Endothelial cell of umbilical vein (primary cell): ENCODE results near the gene IBA57. TPM values are rescaled to one million over a fixed set of nuclear protein-coding genes. Genes with fewer than 3 reads are reported as not detected.

Experiments
- BruUV-seq: library from RNA; stranded (reverse); fragments of 400-500 nt; replicated peaks from 2 replicates; lab custom pipeline; 2021; lab: Mats Ljungman, UMichigan
- CTCF ChIA-PET: fragments of 300-600, 350-600 bp; sonication (Branson Sonifier 250); formaldehyde crosslinking; loops from one replicate; lab custom pipeline; 2021; ENCODE audit warnings: antibody characterized with exemption, inconsistent platforms; lab: Charles Lee
- POLR2A ChIA-PET: fragments of 300-600, 350-600 bp; sonication (Branson Sonifier 250); formaldehyde crosslinking; loops from one replicate; lab custom pipeline; 2021; ENCODE audit warnings: antibody characterized with exemption, inconsistent platforms; lab: Charles Lee
- DNase-seq: peaks from one replicate; pipeline ENCODE4 v3.0.0-alpha.2; 2011; ENCODE audit warnings: low read depth, low spot score
- FAIRE-seq: peaks from 2 replicates; lab custom pipeline; 2011; peaks lifted over from hg19 to GRCh38; lab: Jason Lieb, UNC
- H2AFZ ChIP-seq: 2 replicates; pipeline ENCODE4 v1.6.0; 2012; ENCODE audit warnings: low read depth, low read length, control low read depth, inconsistent platforms
- H3K27ac ChIP-seq: 2 replicates; pipeline ENCODE4 v1.5.1; 2011; ENCODE audit warnings: low read depth, mild to moderate bottlenecking, control low read depth, low read length, moderate library complexity; ENCODE audit not compliant: insufficient read depth
- H3K27me3 ChIP-seq, 2 experiments: 2 replicates each; pipeline versions ENCODE4 v1.6.0 to v1.6.1; 2011; ENCODE audit warnings: low read length in 2 of 2, mixed read lengths in 1 of 2; ENCODE audit not compliant: control insufficient read depth in 2 of 2, insufficient read depth in 2 of 2
- H3K36me3 ChIP-seq, 2 experiments: 2 replicates in 1 of 2; 3 replicates in 1 of 2; pipeline ENCODE4 v1.5.1; 2011; ENCODE audit warnings: low read length in 2 of 2, mild to moderate bottlenecking in 1 of 2, moderate library complexity in 1 of 2; ENCODE audit not compliant: control insufficient read depth in 2 of 2, insufficient read depth in 2 of 2; ENCODE audit errors: extremely low read depth in 1 of 2
- H3K4me1 ChIP-seq: 3 replicates; pipeline ENCODE4 v1.5.1; 2011; ENCODE audit warnings: mild to moderate bottlenecking, low read length; ENCODE audit not compliant: control insufficient read depth, insufficient read depth; ENCODE audit errors: extremely low read depth
- H3K4me2 ChIP-seq: 2 replicates; pipeline ENCODE4 v1.6.1; 2011; ENCODE audit warnings: low read length, control low read depth, mixed read lengths; ENCODE audit not compliant: insufficient read depth
- H3K4me3 ChIP-seq, 3 experiments: fragments of 200-600 bp in 1 of 3; sonication (generic), shearing (Covaris generic) in 1 of 3; replicated peaks in 1 of 3; 2 replicates each; pipeline ENCODE4 v1.5.1; 2011 to 2016; ENCODE audit warnings: control low read depth in 3 of 3, low read length in 3 of 3, mild to moderate bottlenecking in 2 of 3, inconsistent platforms in 1 of 3, low read depth in 1 of 3, moderate library complexity in 1 of 3; ENCODE audit not compliant: insufficient read depth in 1 of 3
- H3K79me2 ChIP-seq: 2 replicates; pipeline ENCODE4 v1.6.0; 2012; ENCODE audit warnings: low read length, inconsistent platforms; ENCODE audit not compliant: control insufficient read depth, insufficient read depth
- H3K9ac ChIP-seq: replicated peaks from 2 replicates; pipeline ENCODE3; 2011; ENCODE audit warnings: low read length, control low read depth; ENCODE audit not compliant: insufficient read depth; ENCODE audit errors: extremely low read depth
- H3K9me1 ChIP-seq: replicated peaks from 3 replicates; pipeline ENCODE4 v1.6.0; 2011; ENCODE audit warnings: mild to moderate bottlenecking, low read length; ENCODE audit not compliant: control insufficient read depth, insufficient read depth; ENCODE audit errors: extremely low read depth
- H3K9me3 ChIP-seq: replicated peaks from 2 replicates; pipeline ENCODE4 v1.5.1; 2012; ENCODE audit warnings: low read length, inconsistent platforms; ENCODE audit not compliant: control insufficient read depth, insufficient read depth
- H4K20me1 ChIP-seq: replicated peaks from 2 replicates; pipeline ENCODE3; 2011; ENCODE audit warnings: mild to moderate bottlenecking, low read length; ENCODE audit not compliant: control insufficient read depth, insufficient read depth; ENCODE audit errors: extremely low read depth
- EZH2 ChIP-seq: IDR thresholded peaks from 2 replicates; pipeline ENCODE4 v1.6.1; 2012; ENCODE audit warnings: borderline replicate concordance, low read depth, mild to moderate bottlenecking, moderate library complexity, low read length, inconsistent platforms; ENCODE audit not compliant: severe bottlenecking
- FOS ChIP-seq: IDR thresholded peaks from 2 replicates; pipeline ENCODE4 v1.6.1; 2011; ENCODE audit warnings: mild to moderate bottlenecking, low read length, moderate library complexity, borderline replicate concordance; ENCODE audit not compliant: insufficient read depth
- GATA2 ChIP-seq: IDR thresholded peaks from 2 replicates; pipeline ENCODE4 v1.7.0; 2011; ENCODE audit warnings: low read depth, mild to moderate bottlenecking, moderate library complexity, mixed read lengths, low read length; ENCODE audit not compliant: insufficient read length, insufficient read depth
- JUN ChIP-seq: IDR thresholded peaks from 2 replicates; pipeline ENCODE4 v1.6.1; 2011; ENCODE audit warnings: borderline replicate concordance, low read depth; ENCODE audit not compliant: insufficient read length, insufficient read depth
- MYC ChIP-seq: IDR thresholded peaks from one replicate; pipeline ENCODE4 v1.6.1; 2011; ENCODE audit warnings: mild to moderate bottlenecking, low read depth, low read length
- POLR2A ChIP-seq: IDR thresholded peaks from 2 replicates; pipeline ENCODE4 v1.6.1; 2012; ENCODE audit warnings: low read depth, mild to moderate bottlenecking, control low read depth, low read length
- dilution Hi-C: fragments of 300-500 bp; cut with MboI; formaldehyde crosslinking; loops from one replicate; pipeline ENCODE4 v1.15.0; 2019; ENCODE audit warnings: low sequenced_read_pairs; ENCODE audit not compliant: extremely low pct_ligation_motif_present
- intact Hi-C: fragments of 100-400 bp; cut with micrococcal nuclease; formaldehyde crosslinking; loops from one replicate; pipeline ENCODE4 v1.10.0; 2022
- polyA plus RNA-seq, 4 experiments: library from polyadenylated mRNA; depleted of rRNA in 3 of 4; stranded (reverse) in 3 of 4; unstranded in 1 of 4; fragments of >200 nt; gene quantifications; 2 replicates each; pipeline versions ENCODE4 v1.2.1 to v1.2.3, GENCODE V29; 2011 to 2012; ENCODE audit warnings: missing spikeins in 1 of 4
- total RNA-seq: library from RNA; stranded (reverse); gene quantifications from 2 replicates; pipeline ENCODE4 v1.2.3, GENCODE V29; 2021
- TF ChIP-seq, protein P1 (sequence below), 2 donors: IDR thresholded peaks; 1 replicate in 1 of 2; 2 replicates in 1 of 2; pipeline ENCODE4 v1.5.1; 2011; ENCODE audit warnings: low read length in 2 of 2, mild to moderate bottlenecking in 2 of 2, moderate library complexity in 2 of 2, control low read depth in 1 of 2, inconsistent platforms in 1 of 2, low read depth in 1 of 2; ENCODE audit not compliant: insufficient read depth in 1 of 2; ENCODE audit errors: extremely low read depth in 1 of 2

Gene IBA57
- total and polyA plus RNA-seq, 2 donors (not counting 3 experiments of a cell fraction or from before 2014, with no cell fraction given) = 3.4 to 7.7 TPM

GRCh38 chr1:228212415-228212965, 46.9 kb downstream of the IBA57 start:
- Histone ChIP-seq H4K20me1 (no peaks in the 10 kb centered on the region), H3K27ac (no peak overlapping the region), H3K4me1 (no peaks in the 10 kb centered on the region), H2AFZ (no peak overlapping the region), H3K4me3 (no peak overlapping the region), H3K9me3 (no peaks in the 10 kb centered on the region), H3K9me1 (no peaks in the 10 kb centered on the region), H3K9ac (no peak overlapping the region), H3K79me2 (no peaks in the 10 kb centered on the region), H3K36me3 (no peaks in the 10 kb centered on the region), H3K4me2 (no peak overlapping the region), H3K27me3 (peaks cover 4 to 16% of the 10 kb centered on the region in 2 experiments)
- TF ChIP-seq EZH2 (peak; percentile 79), GATA2 (no peak)
- FAIRE-seq (no peak), DNase-seq (no peak)
- ChIA-PET POLR2A (no interaction called here), CTCF (interaction anchor here (0.5 to 2.6 kb wide), 3 partner anchors 58 to 213 kb away, joined by 3 to 12 read pairs (median 4); no protein-coding TSS in a partner anchor)
- intact Hi-C loops = loop anchor here (2.0 to 10.0 kb wide), 5 partner anchors 46 to 218 kb away; partner anchors contain the start of gene GUK1
- dilution Hi-C loops = no loop called here
- no TSS peak for BruUV-seq

GRCh38 chr1:228212966-228213844, 47.6 kb downstream of the IBA57 start:
- Histone ChIP-seq H3K9me1 (no peaks in the 10 kb centered on the region), H3K36me3 (no peaks in the 10 kb centered on the region), H3K27ac (no peak overlapping the region), H3K4me1 (no peaks in the 10 kb centered on the region), H3K27me3 (peaks cover 4 to 16% of the 10 kb centered on the region in 2 experiments), H3K4me2 (no peak overlapping the region), H3K4me3 (peak overlapping the region in 1 of 3 experiments; percentile 26), H4K20me1 (no peaks in the 10 kb centered on the region), H2AFZ (peak overlapping the region; percentile 86), H3K79me2 (no peaks in the 10 kb centered on the region), H3K9me3 (no peaks in the 10 kb centered on the region), H3K9ac (no peak overlapping the region)
- no TSS peak for BruUV-seq
- DNase-seq = peak; percentile 63
- FAIRE-seq = peak; percentile 60
- intact Hi-C loops (loop anchor here (1.0 to 10.0 kb wide), 7 partner anchors 46 to 302 kb away; partner anchors contain the start of gene GUK1), dilution Hi-C loops (no loop called here)
- CTCF ChIA-PET = interaction anchor here (0.6 to 2.6 kb wide), 14 partner anchors 8 to 820 kb away, joined by 3 to 12 read pairs (median 4); partner anchors contain the start of gene TRIM11
- TF ChIP-seq MYC (no peak), GATA2 (no peak), EZH2 (no peak), FOS (no peak), POLR2A (no peak), JUN (no peak)
- TF ChIP-seq, protein P1, sequence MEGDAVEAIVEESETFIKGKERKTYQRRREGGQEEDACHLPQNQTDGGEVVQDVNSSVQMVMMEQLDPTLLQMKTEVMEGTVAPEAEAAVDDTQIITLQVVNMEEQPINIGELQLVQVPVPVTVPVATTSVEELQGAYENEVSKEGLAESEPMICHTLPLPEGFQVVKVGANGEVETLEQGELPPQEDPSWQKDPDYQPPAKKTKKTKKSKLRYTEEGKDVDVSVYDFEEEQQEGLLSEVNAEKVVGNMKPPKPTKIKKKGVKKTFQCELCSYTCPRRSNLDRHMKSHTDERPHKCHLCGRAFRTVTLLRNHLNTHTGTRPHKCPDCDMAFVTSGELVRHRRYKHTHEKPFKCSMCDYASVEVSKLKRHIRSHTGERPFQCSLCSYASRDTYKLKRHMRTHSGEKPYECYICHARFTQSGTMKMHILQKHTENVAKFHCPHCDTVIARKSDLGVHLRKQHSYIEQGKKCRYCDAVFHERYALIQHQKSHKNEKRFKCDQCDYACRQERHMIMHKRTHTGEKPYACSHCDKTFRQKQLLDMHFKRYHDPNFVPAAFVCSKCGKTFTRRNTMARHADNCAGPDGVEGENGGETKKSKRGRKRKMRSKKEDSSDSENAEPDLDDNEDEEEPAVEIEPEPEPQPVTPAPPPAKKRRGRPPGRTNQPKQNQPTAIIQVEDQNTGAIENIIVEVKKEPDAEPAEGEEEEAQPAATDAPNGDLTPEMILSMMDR (IDR thresholded peaks at IDR 0.05; ENCODE audit: extremely low read depth in 1 of 2, insufficient read depth in 1 of 2, low read depth in 1 of 2, low read length in 2 of 2) = peak; percentile 33 to 73
- POLR2A ChIA-PET = no interaction called here
